HG02571 (cell line): ENCODE data around the gene ADAMTS17.

ENCODE experiments used
- ATAC-seq: cut with Tn5 transposase; IDR thresholded peaks from one replicate; pipeline ENCODE4 v1.9.1; 2021; ENCODE audit warnings: mild to moderate bottlenecking, moderate library complexity; ENCODE audit not compliant: unreplicated experiment

The ADAMTS17 gene

GRCh38 chr15:100058458-100058857 is 283.3 kb downstream of the ADAMTS17 start:
- ATAC-seq: no peak

GRCh38 chr15:100057281-100057680 is 284.5 kb downstream of the ADAMTS17 start:
- ATAC-seq: no peak

GRCh38 chr15:100056411-100057072 is 285.2 kb downstream of the ADAMTS17 start:
- no peak for ATAC-seq

- ATAC-seq: no peak
Observed at GRCh38 chr15:100055821-100056220, 286.0 kb downstream of the ADAMTS17 start.

GRCh38 chr15:100054539-100054938 is 287.2 kb downstream of the ADAMTS17 start:
- ATAC-seq: no peak

GRCh38 chr15:100053474-100054121 is 288.2 kb downstream of the ADAMTS17 start:
- no peak for ATAC-seq

- no peak for ATAC-seq
Observed at GRCh38 chr15:100052716-100053473, 288.9 kb downstream of the ADAMTS17 start.

GRCh38 chr15:100050877-100051786 is 290.6 kb downstream of the ADAMTS17 start:
- ATAC-seq: no peak

GRCh38 chr15:100049936-100050876 is 291.6 kb downstream of the ADAMTS17 start:
- no peak for ATAC-seq

- ATAC-seq: no peak
Observed at GRCh38 chr15:100049483-100049882, 292.3 kb downstream of the ADAMTS17 start.

- ATAC-seq: no peak
Observed at GRCh38 chr15:100048736-100049135, 293.0 kb downstream of the ADAMTS17 start.

GRCh38 chr15:100043692-100044091 is 298.1 kb downstream of the ADAMTS17 start:
- no peak for ATAC-seq

GRCh38 chr15:100043068-100043641 is 298.6 kb downstream of the ADAMTS17 start:
- no peak for ATAC-seq

GRCh38 chr15:100042558-100042957 is 299.2 kb downstream of the ADAMTS17 start:
- ATAC-seq: no peak

- ATAC-seq: no peak
Observed at GRCh38 chr15:100041127-100041828, 300.5 kb downstream of the ADAMTS17 start.

GRCh38 chr15:100039994-100040393 is 301.8 kb downstream of the ADAMTS17 start:
- no peak for ATAC-seq

GRCh38 chr15:100038736-100039135 is 303.0 kb downstream of the ADAMTS17 start:
- no peak for ATAC-seq

GRCh38 chr15:100037901-100038300 is 303.9 kb downstream of the ADAMTS17 start:
- no peak for ATAC-seq

GRCh38 chr15:100036015-100036414 is 305.8 kb downstream of the ADAMTS17 start:
- no peak for ATAC-seq
